Suprapubic skin (tissue), 4 donors: ENCODE results near the gene ZFYVE19. TPM values are rescaled to one million over a fixed set of nuclear protein-coding genes. Genes with fewer than 3 reads are reported as not detected.

Experiments used
- DNase-seq, 2 donors: peaks; one replicate each; pipeline ENCODE4 v3.0.0-alpha.2; 2019; ENCODE audit warnings: low spot score in 2 of 2
- H3K27ac ChIP-seq: fragments of 200-600 bp; sonication (generic); one replicate; pipeline ENCODE4 v1.5.1; 2019
- H3K27me3 ChIP-seq: fragments of 200-600 bp; sonication (generic); one replicate; pipeline ENCODE4 v1.5.1; 2019
- H3K36me3 ChIP-seq: fragments of 200-600 bp; sonication (generic); one replicate; pipeline ENCODE4 v1.5.1; 2019
- H3K4me1 ChIP-seq: fragments of 200-600 bp; sonication (generic); one replicate; pipeline ENCODE4 v1.5.1; 2019
- H3K4me3 ChIP-seq: fragments of 200-600 bp; sonication (generic); one replicate; pipeline ENCODE4 v1.5.1; 2019; ENCODE audit warnings: mild to moderate bottlenecking
- H3K9me3 ChIP-seq: fragments of 200-600 bp; sonication (generic); one replicate; pipeline ENCODE4 v1.5.1; 2019
- CTCF ChIP-seq, 2 donors: fragments of 200-600 bp in 1 of 2; fragments of 450-650 bp in 1 of 2; sonication (generic) in 1 of 2; IDR thresholded peaks; one replicate each; pipeline ENCODE4 v1.5.1; 2016 to 2019; ENCODE audit warnings: antibody characterized with exemption in 2 of 2, mild to moderate bottlenecking in 1 of 2, moderate library complexity in 1 of 2
- EP300 ChIP-seq: sonication (generic); formaldehyde crosslinking; IDR thresholded peaks from one replicate; pipeline ENCODE4 v1.6.1; 2017; ENCODE audit warnings: antibody characterized with exemption
- POLR2A ChIP-seq, 2 donors: fragments of 450-650 bp; IDR thresholded peaks; one replicate each; pipeline ENCODE4 v1.6.1; 2017; ENCODE audit warnings: antibody characterized with exemption in 2 of 2, mild to moderate bottlenecking in 2 of 2, moderate library complexity in 2 of 2
- POLR2AphosphoS5 ChIP-seq, 3 donors: sonication (generic); formaldehyde crosslinking; IDR thresholded peaks; one replicate each; pipeline ENCODE4 v1.6.1; 2017; ENCODE audit warnings: antibody characterized with exemption in 3 of 3
- WGBS: methylation state at CpG from one replicate; pipeline ENCODE4 v1.1.5; 2018; 5-methylcytosine and 5-hydroxymethylcytosine counted together
- total RNA-seq, 4 donors: library from RNA; depleted of rRNA; stranded (reverse); fragments of >200 nt; gene quantifications; one replicate each; pipeline ENCODE4 v1.1.0, GENCODE V29; 2016

The ZFYVE19 gene, protein sequence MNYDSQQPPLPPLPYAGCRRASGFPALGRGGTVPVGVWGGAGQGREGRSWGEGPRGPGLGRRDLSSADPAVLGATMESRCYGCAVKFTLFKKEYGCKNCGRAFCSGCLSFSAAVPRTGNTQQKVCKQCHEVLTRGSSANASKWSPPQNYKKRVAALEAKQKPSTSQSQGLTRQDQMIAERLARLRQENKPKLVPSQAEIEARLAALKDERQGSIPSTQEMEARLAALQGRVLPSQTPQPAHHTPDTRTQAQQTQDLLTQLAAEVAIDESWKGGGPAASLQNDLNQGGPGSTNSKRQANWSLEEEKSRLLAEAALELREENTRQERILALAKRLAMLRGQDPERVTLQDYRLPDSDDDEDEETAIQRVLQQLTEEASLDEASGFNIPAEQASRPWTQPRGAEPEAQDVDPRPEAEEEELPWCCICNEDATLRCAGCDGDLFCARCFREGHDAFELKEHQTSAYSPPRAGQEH
- 10 to 100 TPM; 33.3 to 57.1 (median 37.9) TPM for total RNA-seq

- H3K4me3 ChIP-seq = peak within 1 kb of the TSS; percentile 78
- peaks cover 17% of the 10 kb centered on the region for H3K36me3 ChIP-seq
- DNase-seq = peak; percentile 96
- H3K4me1 ChIP-seq = peaks cover 22% of the 10 kb centered on the region
- WGBS = 4% methylated on average over 27 of the region's 64 CpGs
- TF ChIP-seq EP300 (no peak), CTCF (IDR thresholded peaks at IDR 0.05) (peak in 1 of 2 donors; percentile 29)
- H3K27ac ChIP-seq = peak within 1 kb of the TSS; percentile 84
- no peaks in the 10 kb centered on the region for H3K27me3 ChIP-seq
- H3K9me3 ChIP-seq = no peaks in the 10 kb centered on the region
These were observed at the start of gene ZFYVE19, which contains the start of gene DNAJC17 for GRCh38 chr15:40807028-40807887. Gene ZFYVE19 (plus strand): TSS chr15:40807089. CDS start chr15:40807590, 501 bp downstream. Gene DNAJC17 (minus strand): TSS chr15:40807473. CDS start chr15:40807446, 27 bp downstream.

DNA sequence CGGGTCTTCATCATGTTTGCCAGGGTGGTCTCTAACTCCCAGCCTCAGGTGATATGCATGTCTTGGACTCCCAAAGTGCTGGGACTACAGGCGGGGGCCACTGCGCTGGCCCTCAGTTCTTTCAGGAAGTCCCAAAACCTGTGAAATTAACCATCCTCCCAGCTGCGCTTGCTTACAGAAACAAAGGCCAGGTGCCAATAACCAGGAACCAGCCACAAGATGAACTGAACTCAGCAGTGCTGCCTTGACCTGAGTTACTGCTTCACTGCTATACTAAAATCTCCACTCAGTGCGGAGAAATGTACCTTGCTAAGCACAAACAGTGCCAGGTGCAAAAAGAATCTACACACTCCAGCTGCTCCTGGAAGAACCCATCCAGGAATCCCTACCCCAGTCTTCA is 46.9 kb upstream of the ZFYVE19 start:
- TF ChIP-seq CTCF (IDR thresholded peaks at IDR 0.05) = no peak
- no peak for TF ChIP-seq POLR2AphosphoS5 (IDR thresholded peaks at IDR 0.05)
- TF ChIP-seq POLR2A (IDR thresholded peaks at IDR 0.05) = no peak
- Histone ChIP-seq H3K4me1 (peaks cover 27% of the 10 kb centered on the region), H3K9me3 (no peaks in the 10 kb centered on the region), H3K36me3 (no peaks in the 10 kb centered on the region), H3K27ac (no peak overlapping the region), H3K27me3 (no peaks in the 10 kb centered on the region), H3K4me3 (no peak overlapping the region)
- DNase-seq = no peak
- WGBS = 98% methylated on average over 5 of the region's 5 CpGs

- Histone ChIP-seq H3K4me1 (peaks cover 53% of the 10 kb centered on the region), H3K36me3 (no peaks in the 10 kb centered on the region), H3K9me3 (no peaks in the 10 kb centered on the region), H3K27ac (peak overlapping the region; percentile 77), H3K4me3 (peak overlapping the region; percentile 70), H3K27me3 (no peaks in the 10 kb centered on the region)
- DNase-seq = peak in 1 of 2 donors; percentile 93
- 31% methylated on average over 49 of the region's 55 CpGs for WGBS
- no peak for TF ChIP-seq CTCF (IDR thresholded peaks at IDR 0.05)
- TF ChIP-seq POLR2AphosphoS5 (IDR thresholded peaks at IDR 0.05) = no peak
- TF ChIP-seq POLR2A (IDR thresholded peaks at IDR 0.05) = no peak
- TF ChIP-seq EP300 = no peak
These were observed 43.7 kb upstream of the ZFYVE19 start for GRCh38 chr15:40762919-40763800.

DNA sequence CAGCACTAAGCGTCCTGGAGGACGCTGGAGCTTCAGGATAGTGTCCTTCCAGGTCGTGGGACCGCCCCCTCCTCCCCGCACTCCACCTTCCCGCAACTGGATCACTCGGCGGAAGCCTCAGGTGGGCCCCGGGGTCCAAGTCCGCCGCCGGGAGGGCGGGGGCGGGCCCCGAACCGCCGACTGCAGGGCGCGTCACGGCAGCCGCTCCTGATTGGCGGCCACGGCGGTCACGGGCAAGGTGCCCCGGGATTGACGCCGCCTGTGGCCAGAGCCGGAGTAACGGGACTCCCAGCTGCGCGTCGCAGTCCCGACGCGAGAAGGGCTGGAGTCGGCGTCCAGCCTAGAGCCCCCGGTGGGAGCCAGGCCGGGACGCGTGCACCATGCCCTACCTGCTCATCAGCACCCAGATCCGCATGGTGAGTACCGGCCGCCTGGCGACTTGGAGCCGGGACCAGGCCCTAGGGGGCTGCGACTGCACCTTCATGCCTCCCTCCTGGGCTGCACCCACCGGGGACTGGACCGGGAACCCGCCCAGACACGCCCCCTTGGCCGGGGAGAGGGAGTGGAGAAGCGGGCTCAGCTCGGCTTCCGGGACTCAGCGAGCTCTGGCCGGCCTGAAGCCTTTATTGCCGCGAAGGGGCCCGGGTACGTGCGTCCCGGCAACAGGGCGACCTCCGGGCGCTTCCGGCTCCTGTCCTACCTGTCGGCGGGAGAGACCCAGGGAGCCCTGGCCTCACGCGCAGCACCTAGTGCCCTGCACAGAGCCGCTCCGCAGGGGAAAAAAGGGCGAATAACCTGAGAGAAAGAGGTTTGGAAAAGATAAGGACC is 42.9 kb upstream of the ZFYVE19 start, which contains the start of gene GCHFR:
GCHFR (plus strand) TSS at position 268 of the 828 bp plus-strand sequence; CDS start at position 381, 113 bp downstream.
- peaks cover 61% of the 10 kb centered on the region for H3K4me1 ChIP-seq
- 3% methylated on average over 13 of the region's 75 CpGs for WGBS
- H3K36me3 ChIP-seq = no peaks in the 10 kb centered on the region
- peak within 1 kb of the TSS; percentile 77 for H3K27ac ChIP-seq
- DNase-seq = peak; percentile 92
- H3K9me3 ChIP-seq = no peaks in the 10 kb centered on the region
- H3K27me3 ChIP-seq = no peaks in the 10 kb centered on the region
- TF ChIP-seq CTCF (IDR thresholded peaks at IDR 0.05) (peak in 1 of 2 donors; percentile 59), POLR2AphosphoS5 (IDR thresholded peaks at IDR 0.05) (peak in 1 of 3 donors; percentile 59), POLR2A (IDR thresholded peaks at IDR 0.05) (peak in 1 of 2 donors; percentile 23), EP300 (no peak)
- peak within 1 kb of the TSS; percentile 70 for H3K4me3 ChIP-seq
